A549 (cell line): ENCODE measurements around the gene DLX4.

ENCODE experiments used
- CHD2 ChIP-seq: fragments of 150-350 bp; IDR thresholded peaks from 2 replicates; pipeline ENCODE4 v1.6.1; 2014; ENCODE audit warnings: low read length; ENCODE audit not compliant: partially characterized antibody
- CTCF ChIP-seq: fragments of >200 bp; sonication (Bioruptor Twin); formaldehyde crosslinking; IDR thresholded peaks from 3 replicates; pipeline ENCODE4 v1.5.1; 2016
- E2F6 ChIP-seq: IDR thresholded peaks from 2 replicates; pipeline ENCODE4 v1.6.1; 2012; ENCODE audit warnings: low read depth, borderline replicate concordance
- EP300 ChIP-seq, 2 experiments: fragments of >200 bp; sonication (Bioruptor Twin); formaldehyde crosslinking; IDR thresholded peaks; 2 replicates in 1 of 2; 3 replicates in 1 of 2; pipeline ENCODE4 v1.6.1; 2016 to 2017
- POLR2A ChIP-seq: IDR thresholded peaks from 2 replicates; pipeline ENCODE4 v1.6.1; 2012; ENCODE audit warnings: mild to moderate bottlenecking, low read length
- POLR2AphosphoS2 ChIP-seq: conservative IDR thresholded peaks from 2 replicates; pipeline ENCODE4 v1.6.1; 2012; ENCODE audit warnings: low read length, improper control_type of control experiment, inconsistent platforms
- RCOR1 ChIP-seq: fragments of 150-350 bp; IDR thresholded peaks from 2 replicates; pipeline ENCODE4 v1.6.1; 2014; ENCODE audit warnings: antibody characterized with exemption, low read length, low read depth
- SMC3 ChIP-seq: fragments of >200 bp; sonication (Bioruptor Twin); formaldehyde crosslinking; IDR thresholded peaks from 3 replicates; pipeline ENCODE4 v1.6.1; 2018; ENCODE audit warnings: inconsistent platforms
- ZFP36 ChIP-seq: fragments of 450-650 bp; IDR thresholded peaks from 2 replicates; pipeline ENCODE4 v1.6.1; 2014; ENCODE audit warnings: borderline replicate concordance; ENCODE audit not compliant: partially characterized antibody
- ZSCAN20 ChIP-seq: fragments of 250-450 bp; sonication (Bioruptor Pico); IDR thresholded peaks from 2 replicates; pipeline ENCODE4 v1.8.0; 2022; ENCODE audit warnings: mild to moderate bottlenecking, moderate library complexity
- TF ChIP-seq, protein P1 (sequence below): IDR thresholded peaks from 2 replicates; pipeline ENCODE4 v1.6.1; 2012
- TF ChIP-seq, protein P2 (sequence below): fragments of 150-350 bp; IDR thresholded peaks from 2 replicates; pipeline ENCODE4 v1.6.1; 2014; ENCODE audit warnings: low read depth, mild to moderate bottlenecking, low read length

GRCh38 chr17:49969795-49970389, 902 bp downstream of the DLX4 start:
- TF ChIP-seq, protein P1, sequence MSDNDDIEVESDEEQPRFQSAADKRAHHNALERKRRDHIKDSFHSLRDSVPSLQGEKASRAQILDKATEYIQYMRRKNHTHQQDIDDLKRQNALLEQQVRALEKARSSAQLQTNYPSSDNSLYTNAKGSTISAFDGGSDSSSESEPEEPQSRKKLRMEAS, result no peak
- TF ChIP-seq ZSCAN20 (no peak), SMC3 (no peak), POLR2A (no peak), CTCF (no peak), ZFP36 (no peak), EP300 (IDR thresholded peaks at IDR 0.05) (no peak), E2F6 (no peak), RCOR1 (no peak), POLR2AphosphoS2 (no peak), CHD2 (no peak)
- TF ChIP-seq, protein P2, sequence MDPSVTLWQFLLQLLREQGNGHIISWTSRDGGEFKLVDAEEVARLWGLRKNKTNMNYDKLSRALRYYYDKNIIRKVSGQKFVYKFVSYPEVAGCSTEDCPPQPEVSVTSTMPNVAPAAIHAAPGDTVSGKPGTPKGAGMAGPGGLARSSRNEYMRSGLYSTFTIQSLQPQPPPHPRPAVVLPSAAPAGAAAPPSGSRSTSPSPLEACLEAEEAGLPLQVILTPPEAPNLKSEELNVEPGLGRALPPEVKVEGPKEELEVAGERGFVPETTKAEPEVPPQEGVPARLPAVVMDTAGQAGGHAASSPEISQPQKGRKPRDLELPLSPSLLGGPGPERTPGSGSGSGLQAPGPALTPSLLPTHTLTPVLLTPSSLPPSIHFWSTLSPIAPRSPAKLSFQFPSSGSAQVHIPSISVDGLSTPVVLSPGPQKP, result no peak
